Cardiac muscle cell (in vitro differentiated cells and primary cell): Measurements from ENCODE around the gene ITPKB. TPM values are rescaled to one million over a fixed set of nuclear protein-coding genes. Genes with fewer than 3 reads are reported as not detected.

Experiments
- DNase-seq, 2 donors: peaks; one replicate each; pipeline versions ENCODE4 v3.0.0 to v3.0.0-alpha.2; 2010 to 2017; ENCODE audit warnings: low read depth in 1 of 2, low spot score in 1 of 2
- H3K27ac ChIP-seq: fragments of 200-600 bp; sonication (generic); 2 replicates; pipeline ENCODE4 v1.5.1; 2016
- H3K27me3 ChIP-seq: fragments of 200-600 bp; sonication (generic); 2 replicates; pipeline ENCODE4 v1.6.0; 2016; ENCODE audit warnings: control low read depth
- H3K36me3 ChIP-seq: fragments of 200-600 bp; sonication (generic); 2 replicates; pipeline ENCODE4 v1.5.1; 2016; ENCODE audit warnings: control low read depth
- H3K4me1 ChIP-seq: fragments of 200-600 bp; sonication (generic); 2 replicates; pipeline ENCODE4 v1.8.1; 2017; ENCODE audit warnings: low read depth, mild to moderate bottlenecking, mixed run types
- H3K4me3 ChIP-seq: fragments of 200-600 bp; sonication (generic); 2 replicates; pipeline ENCODE4 v1.5.1; 2016; ENCODE audit warnings: mild to moderate bottlenecking
- H3K9me3 ChIP-seq: fragments of 200-600 bp; sonication (generic); 2 replicates; pipeline ENCODE4 v1.5.1; 2017; ENCODE audit warnings: low read depth, mild to moderate bottlenecking, control low read depth
- polyA plus RNA-seq: library from polyadenylated mRNA; unstranded; fragments of >200 nt; fragmentation: Nextera tagmentation; extraction: Ambion mirVana; gene quantifications from 2 replicates; pipeline ENCODE4 v1.2.1, GENCODE V29; 2016
- total RNA-seq: library from RNA; depleted of rRNA; stranded (reverse); fragments of >200 nt; gene quantifications from 2 replicates; pipeline ENCODE4 v1.2.3, GENCODE V29; 2016
- TF ChIP-seq, protein P1 (sequence below): IDR thresholded peaks from 2 replicates; pipeline ENCODE4 v1.5.1; 2012; ENCODE audit warnings: low read depth, mild to moderate bottlenecking, low read length

Gene ITPKB
- total and polyA plus RNA-seq, 2 experiments from 2014 or later = 3.8 to 12.0 TPM

DNA sequence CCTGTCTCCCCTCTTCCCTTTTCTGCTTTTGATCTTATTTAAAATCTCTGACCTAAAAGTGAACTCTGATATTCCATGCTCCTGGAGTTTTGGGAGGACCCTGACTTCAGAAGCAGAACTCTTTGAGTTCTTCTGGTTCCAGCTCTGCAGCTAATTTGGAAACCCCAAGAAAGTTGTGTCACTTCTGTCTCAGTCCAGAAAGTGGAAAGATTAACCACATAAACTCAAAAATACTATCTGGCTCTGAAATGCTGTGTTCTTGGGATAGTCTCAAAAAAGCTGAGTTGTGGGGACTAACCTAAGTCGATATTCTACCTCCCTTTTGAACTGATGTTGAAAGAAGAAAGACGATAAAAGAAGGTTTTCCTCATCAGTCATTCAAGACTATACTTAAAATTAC is 59.8 kb downstream of the ITPKB start:
- no peak for DNase-seq
- TF ChIP-seq, protein P1, sequence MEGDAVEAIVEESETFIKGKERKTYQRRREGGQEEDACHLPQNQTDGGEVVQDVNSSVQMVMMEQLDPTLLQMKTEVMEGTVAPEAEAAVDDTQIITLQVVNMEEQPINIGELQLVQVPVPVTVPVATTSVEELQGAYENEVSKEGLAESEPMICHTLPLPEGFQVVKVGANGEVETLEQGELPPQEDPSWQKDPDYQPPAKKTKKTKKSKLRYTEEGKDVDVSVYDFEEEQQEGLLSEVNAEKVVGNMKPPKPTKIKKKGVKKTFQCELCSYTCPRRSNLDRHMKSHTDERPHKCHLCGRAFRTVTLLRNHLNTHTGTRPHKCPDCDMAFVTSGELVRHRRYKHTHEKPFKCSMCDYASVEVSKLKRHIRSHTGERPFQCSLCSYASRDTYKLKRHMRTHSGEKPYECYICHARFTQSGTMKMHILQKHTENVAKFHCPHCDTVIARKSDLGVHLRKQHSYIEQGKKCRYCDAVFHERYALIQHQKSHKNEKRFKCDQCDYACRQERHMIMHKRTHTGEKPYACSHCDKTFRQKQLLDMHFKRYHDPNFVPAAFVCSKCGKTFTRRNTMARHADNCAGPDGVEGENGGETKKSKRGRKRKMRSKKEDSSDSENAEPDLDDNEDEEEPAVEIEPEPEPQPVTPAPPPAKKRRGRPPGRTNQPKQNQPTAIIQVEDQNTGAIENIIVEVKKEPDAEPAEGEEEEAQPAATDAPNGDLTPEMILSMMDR = no peak
- Histone ChIP-seq H3K36me3 (no peaks in the 10 kb centered on the region), H3K4me3 (no peak overlapping the region), H3K4me1 (peaks cover 18% of the 10 kb centered on the region), H3K9me3 (no peaks in the 10 kb centered on the region), H3K27ac (peak overlapping the region; percentile 94), H3K27me3 (no peaks in the 10 kb centered on the region)

DNA sequence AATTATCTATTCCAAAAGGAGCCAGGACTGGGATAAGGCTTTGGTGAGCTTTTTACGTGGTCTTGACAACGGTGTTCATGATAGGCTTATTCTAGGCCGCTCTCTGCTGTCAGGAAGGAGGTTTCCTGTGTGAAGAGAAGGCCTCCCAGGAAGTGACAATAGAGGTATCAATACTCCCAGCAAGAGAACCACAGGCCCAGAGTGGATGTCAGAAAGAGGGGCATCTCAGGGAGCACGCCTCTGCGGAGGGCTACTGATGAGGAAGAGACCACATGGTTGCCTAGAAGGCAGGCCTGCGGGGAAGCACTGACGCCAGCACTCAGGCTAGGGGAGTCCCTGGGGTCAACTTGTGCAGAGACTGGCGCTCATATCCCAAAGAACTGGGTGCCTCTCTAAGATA is 60.4 kb downstream of the ITPKB start:
- TF ChIP-seq, protein P1 = no peak
- peaks cover 18% of the 10 kb centered on the region for H3K4me1 ChIP-seq

DNA sequence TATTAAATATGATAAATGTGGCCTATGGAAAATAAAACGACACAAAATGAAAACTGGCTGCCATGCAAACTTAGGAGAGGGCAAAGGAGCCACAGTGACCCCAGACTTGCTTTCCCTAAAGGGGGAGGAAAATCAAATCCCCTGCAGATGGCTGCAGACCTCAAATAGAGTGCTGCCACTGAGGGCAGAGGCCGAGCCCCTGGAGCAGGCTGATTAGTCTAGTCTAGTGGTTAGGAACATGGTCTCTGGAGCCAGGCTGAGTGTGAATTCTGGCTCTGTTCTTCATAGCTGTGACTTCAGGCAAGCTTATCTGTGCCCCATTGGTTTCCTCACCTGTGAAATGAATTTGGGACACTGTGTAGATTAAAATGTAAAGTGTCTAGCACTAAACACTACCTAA is 60.8 kb downstream of the ITPKB start:
- H3K27me3 ChIP-seq = no peaks in the 10 kb centered on the region
- H3K4me1 ChIP-seq = peaks cover 18% of the 10 kb centered on the region
- H3K4me3 ChIP-seq = no peak overlapping the region
- H3K36me3 ChIP-seq = no peaks in the 10 kb centered on the region
- TF ChIP-seq, protein P1 = no peak
- no peak for DNase-seq
- no peak overlapping the region for H3K27ac ChIP-seq
- no peaks in the 10 kb centered on the region for H3K9me3 ChIP-seq

More for the DNA sequence above, 60.4 kb downstream of the ITPKB start:
- Histone ChIP-seq H3K27me3 (no peaks in the 10 kb centered on the region), H3K4me3 (no peak overlapping the region), H3K36me3 (no peaks in the 10 kb centered on the region), H3K9me3 (no peaks in the 10 kb centered on the region), H3K27ac (no peak overlapping the region)
- DNase-seq = no peak

DNA sequence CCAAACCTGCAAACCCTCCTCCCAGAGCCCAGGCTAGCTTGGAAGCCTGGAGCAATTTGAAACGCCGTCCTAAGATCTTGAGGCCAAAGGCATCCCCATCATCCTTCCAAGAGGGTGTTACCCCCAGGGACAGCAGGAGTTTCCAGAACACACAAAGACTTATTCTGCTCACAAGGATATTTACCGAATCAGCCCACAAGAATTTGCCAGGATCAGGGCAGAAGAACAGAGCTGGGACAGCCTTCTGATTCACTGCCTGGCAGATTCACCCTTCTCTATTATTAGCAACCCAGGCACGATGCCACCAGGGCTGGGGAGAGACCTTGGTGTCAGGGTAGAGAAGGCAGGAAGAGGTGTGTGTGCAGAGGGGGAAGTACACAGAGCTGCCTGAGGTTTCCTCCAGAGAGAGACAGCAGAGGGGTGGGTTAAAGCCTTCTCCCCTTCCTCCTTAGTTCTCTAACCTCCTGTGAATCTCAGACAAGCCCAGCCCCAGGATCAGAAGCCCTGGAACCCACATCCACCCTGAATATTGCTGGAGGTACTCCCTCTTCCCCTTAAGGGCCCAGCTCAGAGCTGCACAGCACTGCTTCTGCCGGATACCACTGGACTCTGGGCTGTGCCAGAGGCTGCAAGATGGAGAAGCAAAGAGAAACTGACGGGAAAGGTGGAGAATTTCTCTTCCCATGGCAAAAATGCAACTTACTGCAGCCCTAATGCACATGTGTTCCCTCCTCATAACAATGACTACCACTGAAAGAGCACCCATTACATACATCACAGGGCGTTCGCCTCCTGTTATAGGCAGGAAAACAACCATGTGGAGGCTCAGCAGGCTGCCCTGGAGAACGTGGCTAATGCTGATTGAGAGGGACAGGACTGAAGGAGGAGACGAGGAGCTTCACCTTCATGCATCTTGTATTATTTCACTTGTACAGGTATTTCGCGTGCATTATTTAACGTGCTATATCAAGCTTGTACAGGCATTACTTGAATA is 61.8 kb downstream of the ITPKB start:
- no peak overlapping the region for H3K4me3 ChIP-seq
- H3K27me3 ChIP-seq = no peaks in the 10 kb centered on the region
- no peaks in the 10 kb centered on the region for H3K36me3 ChIP-seq
- peak in 1 of 2 donors; percentile 73 for DNase-seq
- TF ChIP-seq, protein P1 = no peak
- peaks cover 18% of the 10 kb centered on the region for H3K4me1 ChIP-seq
- no peak overlapping the region for H3K27ac ChIP-seq
- H3K9me3 ChIP-seq = no peaks in the 10 kb centered on the region

DNA sequence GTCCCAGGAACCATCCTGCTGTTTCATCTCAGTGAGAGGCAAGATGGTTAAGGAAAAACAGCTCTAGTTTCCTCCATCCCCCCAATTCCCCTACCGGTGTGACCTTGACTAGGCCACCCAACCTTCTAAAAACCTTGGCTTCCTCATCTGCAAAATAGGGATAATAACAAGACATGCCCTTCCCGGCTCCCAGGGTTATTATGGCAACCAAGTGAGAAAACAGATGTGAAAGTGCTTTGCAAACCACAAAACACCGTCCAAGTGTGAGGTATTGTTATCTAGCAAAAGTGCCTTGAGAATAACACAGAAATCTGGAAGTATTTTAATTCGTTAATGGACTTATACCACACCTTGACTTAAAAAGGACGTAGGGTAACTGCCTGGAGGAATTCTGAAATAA is 62.7 kb downstream of the ITPKB start:
- TF ChIP-seq, protein P1 = no peak
- Histone ChIP-seq H3K27me3 (no peaks in the 10 kb centered on the region), H3K9me3 (no peaks in the 10 kb centered on the region), H3K4me3 (no peak overlapping the region), H3K4me1 (peaks cover 18% of the 10 kb centered on the region), H3K27ac (no peak overlapping the region), H3K36me3 (no peaks in the 10 kb centered on the region)
- peak in 1 of 2 donors; percentile 29 for DNase-seq
